NCI-H345 (cell line): ENCODE measurements around the gene PSD.

Experiments
- DNase-seq: peaks from one replicate; lab custom pipeline; 2025; lab: John Stamatoyannopoulos, UW

The PSD gene

DNA sequence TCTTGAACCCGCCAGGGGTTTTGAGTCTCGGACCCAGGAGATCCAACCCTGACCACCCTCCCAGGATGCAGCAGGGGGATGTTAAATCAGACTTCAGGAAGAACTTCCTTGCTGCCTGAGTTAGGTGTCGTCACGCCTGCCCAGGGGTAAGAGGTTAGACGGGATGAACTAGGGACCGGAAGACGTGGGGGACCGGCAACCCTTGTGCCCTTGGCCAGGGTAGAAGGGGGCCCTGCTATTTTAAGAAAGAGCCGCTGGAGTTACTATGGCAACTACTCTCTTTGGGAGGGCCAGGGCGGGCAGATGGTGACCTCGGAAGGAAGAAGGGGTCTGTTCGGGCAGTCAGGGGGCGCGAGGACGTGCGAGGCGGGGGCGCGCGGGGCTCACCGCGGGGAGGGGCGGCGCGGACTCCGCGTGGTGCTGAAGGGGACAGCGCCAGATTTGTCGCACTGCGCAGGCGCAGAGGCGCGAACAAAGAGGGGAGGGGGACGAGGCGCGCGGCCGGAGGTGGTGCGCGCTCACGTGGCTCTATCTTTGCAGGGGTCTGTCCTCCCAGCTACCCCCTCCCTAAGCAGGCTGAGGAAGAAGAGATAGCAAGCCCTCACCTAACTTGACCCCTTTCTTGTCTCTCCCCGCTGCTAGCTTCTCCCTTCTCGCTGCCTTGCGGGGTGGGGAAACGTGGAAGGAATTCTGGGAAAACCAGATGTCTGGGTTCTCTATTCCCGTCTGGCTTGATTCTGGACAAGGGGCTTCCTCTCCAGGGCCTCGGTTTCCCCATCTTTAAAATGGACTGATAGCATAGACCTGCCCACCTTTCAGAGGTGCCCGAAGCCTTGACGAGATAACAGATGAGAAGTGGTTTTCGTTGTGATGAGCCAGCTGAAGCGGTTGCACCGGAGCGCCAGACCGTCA lies 940 bp upstream of the PSD start:
- DNase-seq: peak; percentile 80

DNA sequence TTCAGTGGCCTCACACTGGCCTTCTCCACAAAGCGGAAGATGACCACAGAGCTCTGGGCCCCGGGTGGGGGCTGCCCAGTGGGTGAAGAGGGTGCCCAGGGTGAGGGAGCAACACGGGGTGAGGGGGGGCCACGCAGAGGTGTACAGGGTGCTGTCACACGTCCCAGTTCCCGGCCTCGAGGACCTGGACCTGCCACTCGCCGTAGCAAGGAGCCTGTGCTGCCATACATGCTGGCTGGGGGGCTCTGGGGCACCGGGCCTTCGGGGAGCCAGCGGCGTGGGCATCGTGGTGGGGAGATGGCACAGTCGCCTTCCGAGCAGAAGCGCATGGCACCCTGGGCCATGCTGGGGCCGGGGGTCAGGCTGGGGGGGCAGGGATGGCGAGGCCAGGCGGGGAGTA lies 1.9 kb downstream of the PSD start:
- no peak for DNase-seq

DNA sequence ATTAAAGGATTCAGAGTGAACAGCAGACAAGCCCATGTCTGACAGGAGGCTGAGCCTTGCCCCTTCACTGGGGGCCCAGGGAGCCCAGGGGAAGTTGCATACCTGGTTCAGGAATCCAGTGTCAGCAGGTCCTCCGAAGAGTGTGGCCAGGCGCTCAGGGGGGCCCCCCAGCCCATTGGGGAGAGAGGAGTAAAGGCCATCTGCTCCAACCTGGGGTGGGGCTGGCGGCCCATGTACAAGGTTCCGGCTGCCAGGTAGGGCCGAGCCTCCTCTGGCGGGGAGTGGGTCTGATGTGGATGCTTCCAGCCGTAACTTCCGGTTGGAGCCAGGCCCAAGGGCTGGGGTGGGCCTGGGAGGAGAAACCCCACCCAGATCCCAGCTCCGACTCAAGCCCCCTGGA lies 2.3 kb downstream of the PSD start:
- DNase-seq: no peak

DNA sequence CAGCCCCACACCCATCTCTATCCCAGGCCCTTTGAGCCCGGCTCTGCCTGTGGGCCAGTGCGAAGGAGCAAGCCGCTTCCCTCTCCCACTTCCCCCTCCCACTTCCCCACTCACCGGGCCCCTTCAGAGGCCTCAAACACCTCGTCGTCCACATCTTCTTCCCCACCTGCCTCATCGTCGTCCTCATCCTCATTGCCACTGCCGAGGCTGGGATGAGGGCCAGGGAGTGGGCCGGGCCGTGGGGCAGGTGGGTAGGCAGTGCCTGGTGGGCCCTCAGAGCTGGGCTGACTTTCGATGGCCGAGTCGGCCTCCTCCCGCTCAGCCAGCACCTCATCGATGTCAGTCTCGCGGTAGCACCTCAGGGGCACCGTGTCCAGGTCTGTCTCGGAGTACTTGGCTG lies 3.8 kb downstream of the PSD start:
- DNase-seq: no peak

DNA sequence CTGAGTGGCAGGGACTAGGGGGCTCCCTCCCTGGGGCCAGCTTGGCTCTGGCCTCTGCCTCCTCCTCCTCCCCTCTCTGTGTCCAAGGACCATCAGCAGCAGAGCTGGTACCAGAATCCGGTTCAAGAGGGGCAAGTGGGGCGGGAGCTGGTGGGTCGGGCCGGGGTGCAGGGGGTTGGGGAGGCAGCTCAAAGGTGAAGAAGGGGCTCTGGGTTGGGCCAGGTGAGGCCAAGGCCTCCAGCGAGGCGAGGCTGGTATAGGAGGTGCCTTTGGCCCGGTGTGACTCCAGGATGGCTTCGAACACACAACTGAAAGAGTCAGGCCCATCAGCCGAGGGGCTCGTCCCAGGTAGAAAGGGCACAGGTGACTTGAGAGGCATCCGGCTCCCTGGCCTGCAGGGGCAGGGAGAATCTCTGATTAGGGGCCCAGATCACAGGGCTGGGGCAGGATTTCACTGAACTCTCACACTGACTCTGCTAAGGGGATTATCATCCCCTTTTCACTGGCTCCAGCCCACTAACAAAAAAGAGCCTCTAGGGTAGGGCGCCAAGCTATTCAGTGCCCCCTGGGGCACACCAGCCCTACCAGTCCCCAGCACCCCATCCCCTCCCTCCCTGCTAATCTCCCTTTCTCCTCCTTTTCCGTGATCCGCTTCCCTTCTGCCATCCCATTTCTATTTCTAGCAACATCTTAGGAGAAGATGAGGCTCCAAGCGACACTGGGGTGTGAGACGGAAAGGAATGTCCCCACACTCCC lies 4.6 kb downstream of the PSD start:
- no peak for DNase-seq

DNA sequence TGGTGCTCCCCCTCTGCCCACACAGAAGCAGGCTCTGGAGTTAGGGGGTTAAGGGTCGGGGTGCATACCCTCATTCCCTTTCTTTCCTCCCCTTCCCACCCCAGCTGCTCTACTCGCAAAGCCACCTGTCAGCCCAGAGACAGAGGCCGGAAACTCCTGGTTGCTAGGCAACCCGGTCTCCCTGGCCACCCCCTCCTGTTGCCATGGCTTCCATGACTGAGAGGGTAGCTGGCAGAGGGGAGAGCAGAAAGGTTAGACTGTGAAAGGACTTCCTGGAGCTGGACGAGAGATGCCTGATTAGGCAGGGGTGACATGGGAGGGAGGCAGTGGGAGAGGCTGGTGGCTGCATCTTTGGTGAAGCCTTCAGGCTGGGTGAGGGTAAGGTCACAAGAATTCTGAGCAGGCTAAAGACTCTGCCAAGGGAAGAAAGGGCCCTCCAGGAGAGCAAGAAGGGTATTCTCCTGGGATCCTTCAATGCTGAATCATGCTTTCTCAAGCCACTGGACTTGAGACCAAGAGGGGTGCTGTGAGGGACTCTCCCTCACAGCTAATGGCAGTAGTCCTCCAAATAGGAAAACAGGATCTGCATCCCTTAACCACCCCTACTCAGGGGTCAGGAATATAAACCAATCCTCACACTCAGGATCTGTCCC lies 5.4 kb downstream of the PSD start:
- DNase-seq: peak; percentile 70

DNA sequence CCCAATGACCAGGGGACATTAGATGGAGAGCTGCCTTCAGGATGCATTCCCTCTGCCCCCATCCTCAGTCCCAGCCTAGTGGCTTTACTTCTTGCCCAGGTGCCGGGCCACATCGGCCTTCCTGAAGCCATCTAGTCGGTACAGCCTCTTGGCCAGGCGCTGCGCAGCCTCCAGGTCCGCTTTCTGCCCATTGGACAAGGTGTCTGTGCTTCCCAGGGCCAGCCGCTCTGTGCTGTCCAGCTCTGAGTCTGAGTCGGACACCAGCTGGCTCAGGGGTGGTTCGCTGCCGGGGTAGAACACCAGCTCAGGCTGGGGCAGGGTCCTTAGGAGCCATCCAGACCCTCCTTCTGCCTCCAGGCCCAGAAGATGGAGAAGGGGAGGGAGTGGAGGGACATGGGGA lies 6.3 kb downstream of the PSD start:
- DNase-seq: no peak

DNA sequence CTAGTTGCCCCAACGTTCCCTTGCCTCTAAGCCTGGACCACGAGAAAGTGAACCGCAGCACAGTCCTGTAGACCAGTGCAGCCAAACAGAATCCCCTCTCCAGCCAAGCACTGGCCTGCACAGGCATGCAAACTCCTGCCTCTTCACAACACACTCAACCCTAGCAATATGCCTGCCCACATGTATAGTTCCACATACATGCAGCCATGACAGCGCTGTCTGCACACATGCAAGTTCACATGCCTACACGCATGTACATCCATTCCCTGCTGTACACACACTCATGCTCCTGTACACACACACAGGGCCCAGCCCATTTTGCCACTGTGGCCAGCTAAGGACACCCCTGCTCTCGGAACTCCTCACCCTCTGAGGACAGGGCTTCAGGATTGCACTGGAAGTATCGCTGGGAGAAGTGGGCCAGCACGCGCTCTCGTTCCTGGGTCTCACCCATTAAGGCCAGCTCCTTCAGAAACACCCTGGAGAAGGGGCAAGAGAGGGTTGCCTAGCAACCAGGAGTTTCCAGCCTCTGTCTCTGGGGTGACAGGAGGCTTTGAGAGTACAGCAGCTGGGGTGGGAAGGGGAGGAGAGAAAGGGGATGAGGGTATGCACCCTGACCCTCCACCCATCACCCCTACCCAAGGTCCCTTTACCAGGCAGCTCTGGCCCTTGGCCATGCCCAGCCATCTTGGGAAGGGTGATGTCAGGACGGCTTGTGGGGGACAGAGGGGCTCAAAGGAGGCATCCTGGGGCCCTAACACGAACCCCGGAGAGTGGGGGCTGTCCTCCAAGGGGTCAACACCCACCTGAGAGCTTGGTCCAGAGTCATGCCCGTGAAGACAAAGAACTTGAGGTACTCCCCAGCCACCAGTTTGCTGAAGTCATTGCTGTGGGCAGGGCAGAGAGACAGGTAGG lies 7.0 kb downstream of the PSD start:
- no peak for DNase-seq

DNA sequence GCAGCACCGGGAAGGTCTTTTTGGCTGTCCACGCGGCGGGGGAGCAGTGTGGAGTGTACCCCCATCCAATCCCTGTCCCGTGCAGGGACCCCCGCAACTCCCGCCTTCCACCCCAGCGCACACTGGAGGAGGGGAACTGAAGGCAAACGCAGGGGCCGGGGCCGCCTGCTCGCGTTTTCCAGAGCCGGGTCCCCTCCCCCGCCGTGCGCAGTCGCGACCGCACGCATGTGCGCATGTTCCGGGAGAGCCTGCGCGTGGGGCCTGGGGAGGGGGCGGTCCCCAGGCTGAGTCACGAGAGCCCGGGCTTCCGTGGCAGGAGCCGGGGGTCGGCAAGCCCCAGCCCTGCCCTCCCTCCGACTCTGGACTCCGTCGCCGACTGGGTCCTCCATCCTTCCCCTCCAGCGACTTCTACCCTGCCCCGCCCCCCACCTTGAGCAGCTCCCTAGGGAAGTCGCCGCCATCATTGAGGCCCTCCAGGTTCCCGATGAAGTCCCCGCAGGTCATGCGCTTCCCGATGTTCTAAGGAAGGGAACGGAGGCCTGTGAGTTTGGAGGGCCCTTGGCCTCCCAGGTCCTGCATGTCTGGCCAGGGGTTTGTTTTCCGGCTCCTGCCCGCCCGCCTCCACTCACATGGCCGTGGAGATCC lies 8.0 kb downstream of the PSD start:
- no peak for DNase-seq

DNA sequence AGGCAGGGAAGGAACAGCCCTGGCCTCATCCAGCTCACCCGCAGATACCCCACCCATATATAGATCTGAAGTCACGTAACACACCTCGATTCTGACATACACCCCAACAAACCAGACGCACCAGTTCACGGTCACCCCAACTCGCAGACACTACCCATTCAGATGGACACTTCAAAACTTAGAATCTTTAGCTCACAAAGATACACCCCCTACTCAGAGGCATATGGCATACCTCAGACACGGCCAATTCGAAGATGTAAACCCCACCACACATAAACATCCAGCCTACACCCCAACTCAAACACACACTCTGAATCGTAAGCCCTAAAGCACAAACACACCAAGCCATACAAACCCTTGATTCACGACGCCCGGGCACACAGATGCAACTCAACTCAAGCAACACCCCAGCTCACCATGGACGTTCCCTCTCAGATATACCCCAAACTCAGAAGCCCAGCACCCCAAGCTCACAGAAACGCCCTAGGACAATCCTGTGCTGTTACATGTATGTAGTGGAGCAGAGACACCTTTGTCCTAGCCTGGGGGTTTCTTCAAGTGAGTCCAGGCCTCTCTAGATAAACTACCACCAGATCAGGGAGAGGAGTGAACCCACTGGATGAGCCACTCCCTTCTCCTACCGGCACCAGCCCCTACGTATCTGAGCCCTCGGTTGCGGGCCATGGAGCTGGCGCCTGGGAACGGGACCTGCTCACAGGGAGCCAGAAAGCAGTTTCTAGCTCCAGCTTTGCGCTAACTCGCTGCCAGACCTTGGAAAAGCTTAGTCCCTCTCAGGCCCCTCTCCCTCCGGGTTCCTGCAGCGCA lies 8.8 kb downstream of the PSD start:
- DNase-seq: no peak

DNA sequence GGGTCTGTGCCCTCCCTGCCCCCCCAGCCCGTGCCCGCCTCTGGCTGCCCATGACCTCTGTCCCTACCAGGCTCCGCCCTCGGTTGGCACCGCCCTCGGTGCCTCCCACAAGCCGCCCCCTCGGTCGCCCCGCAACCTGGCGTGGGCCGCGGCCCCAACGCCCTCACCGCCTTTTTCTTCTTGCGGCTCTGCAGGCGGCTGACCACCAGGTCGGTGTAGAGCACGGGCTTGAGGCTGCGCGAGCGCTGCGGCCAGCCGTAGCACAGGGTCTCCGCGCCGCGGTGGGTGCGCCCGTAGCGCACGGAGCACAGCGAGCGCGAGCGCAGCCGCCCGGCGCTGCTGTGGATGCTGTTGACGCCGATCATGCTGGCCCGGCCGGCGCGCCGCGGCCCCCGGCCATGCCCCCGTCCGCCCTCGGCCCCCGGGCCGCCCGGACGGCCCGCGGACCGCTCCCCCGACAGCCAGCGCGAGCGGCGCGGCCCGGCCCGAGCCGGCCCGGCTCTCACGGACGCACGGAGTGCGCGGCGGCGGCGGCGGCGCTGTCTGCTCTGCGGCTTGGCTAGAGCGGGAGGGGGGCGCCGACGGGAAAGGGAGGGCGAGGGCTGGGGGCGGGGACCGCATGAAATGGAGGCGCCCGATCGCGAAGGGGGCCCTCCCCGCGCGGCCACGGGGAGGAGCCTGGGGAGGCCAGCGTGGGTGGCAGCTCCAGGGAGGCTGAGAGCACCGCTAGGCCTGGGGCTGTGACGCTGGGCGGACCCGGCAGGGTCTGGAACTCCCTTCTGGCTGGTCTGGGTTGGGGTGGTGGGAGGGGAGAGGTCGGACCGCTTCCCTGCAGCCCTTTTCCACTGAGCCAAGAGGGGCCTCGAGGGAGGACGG lies 9.6 kb downstream of the PSD start:
- peak; percentile 45 for DNase-seq

DNA sequence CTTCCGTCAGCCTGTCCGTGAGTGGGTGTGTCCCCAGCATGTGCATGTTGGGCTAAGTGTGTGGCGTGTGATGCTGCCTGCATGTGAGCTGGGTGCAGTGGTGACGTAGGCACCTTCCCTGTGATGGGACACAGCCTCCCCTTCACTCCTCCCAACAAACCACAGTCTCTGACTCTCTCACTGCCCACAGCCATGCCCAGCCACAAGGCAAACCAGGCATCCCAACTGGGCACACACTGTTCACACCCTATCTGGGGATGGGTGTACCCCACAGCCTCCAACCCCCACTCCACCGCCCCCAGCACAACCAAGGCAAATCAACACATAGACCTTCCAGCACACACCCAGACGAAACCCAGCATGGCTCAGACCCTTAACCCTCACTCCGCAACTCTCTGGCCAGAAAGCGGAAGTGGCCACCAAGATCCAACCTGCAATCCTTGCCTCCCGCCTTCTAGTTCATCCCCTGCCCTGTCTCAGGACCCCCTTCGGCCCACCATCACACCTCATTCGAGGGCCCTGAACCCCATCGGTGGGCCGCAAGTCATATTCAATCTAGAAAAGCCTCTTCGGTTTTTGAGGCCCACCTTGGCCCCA lies 10.4 kb downstream of the PSD start:
- DNase-seq: no peak

DNA sequence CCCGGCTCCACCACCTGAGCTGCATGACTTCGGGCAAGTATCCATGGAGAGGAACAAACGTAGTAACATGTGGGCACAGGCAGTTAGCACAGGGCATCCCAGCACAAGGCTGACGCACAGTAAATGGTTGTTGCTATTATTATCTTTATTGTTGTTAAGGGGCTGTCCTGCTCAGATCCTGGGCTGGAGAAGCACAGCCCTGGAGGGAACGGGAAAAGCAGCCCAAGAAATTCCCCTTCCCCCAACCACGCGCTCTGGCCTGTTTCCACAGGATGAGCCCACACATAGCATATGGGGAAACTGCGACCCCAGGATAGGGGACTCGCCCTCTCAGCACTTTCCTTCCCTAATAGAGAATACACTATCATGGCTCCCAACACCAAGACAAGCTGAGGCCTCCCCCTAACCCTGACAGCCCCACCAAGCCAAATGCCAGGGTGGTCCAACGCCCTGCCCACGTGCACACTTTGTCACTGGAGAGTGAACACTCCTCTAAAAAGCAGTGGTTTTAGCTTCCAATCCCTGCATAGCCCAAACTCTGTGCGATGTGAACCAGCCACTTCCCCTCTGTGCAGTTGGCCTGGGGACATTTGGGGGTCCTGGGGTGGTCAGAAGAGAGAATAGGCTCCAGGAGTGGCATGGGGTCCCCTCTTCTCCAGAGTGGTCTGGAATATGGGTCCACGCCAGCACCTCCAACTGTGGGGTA lies 11.0 kb downstream of the PSD start:
- DNase-seq: no peak

DNA sequence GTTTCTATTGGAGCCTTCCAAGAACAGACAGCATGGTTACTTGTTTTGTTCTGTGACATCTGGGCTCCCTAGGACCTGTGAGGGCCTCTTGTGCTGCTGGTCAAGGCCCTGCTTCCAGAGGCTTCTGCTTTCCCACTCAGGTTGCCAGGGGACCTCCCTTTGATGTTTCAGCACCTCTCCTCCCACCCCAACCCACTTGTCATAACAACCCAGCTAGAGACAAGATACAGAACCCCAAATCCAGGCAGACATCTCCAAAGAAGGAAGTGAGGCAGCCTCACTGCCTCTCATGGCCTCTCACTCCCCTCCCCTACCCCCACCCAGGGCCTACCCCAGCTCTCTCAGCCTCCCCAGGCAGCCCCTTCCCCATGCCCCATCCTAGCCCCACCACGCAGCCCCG lies 11.8 kb downstream of the PSD start:
- no peak for DNase-seq

DNA sequence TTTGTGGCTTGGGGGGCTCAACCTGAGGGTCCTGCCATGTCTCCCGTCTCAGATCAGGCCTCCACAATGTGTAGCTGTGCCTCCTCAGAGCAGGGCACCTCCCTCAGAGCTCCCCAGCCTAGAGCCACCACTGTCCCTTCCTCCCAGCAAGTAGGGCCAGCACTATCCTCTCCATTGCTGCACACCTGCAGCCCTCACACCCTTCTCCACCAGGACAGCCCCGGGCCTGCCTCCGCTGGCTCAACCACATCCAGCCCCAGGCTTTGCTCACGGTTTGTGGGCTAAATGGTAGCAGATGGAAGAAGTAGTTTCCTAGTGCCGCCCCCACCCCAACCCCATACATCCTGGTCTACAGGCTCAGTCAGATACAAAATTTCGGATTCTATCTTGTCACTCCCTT lies 13.0 kb downstream of the PSD start:
- no peak for DNase-seq

DNA sequence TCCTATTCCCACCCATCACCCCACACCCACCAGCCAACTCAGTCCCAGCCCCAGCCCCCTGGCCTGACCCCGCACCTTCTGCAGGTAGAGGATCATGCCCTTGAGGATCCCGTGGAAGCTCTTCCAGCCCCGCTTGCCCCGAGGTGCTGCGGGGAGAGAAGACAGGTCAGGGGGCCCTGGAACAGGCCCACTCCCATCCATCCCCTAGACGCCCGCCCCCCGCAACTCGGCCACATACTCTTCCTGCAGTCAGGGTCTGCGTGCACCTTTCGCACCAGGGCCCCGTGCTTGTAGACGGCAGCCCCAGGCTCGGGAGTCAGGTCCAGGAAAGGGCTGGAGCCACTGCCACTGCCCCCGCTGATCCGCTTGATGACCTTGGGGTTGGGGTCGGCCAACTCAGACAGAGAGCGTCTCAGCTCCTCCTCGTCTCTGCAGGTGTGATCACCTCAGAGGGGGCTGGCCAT lies 13.4 kb downstream of the PSD start:
- DNase-seq: no peak

DNA sequence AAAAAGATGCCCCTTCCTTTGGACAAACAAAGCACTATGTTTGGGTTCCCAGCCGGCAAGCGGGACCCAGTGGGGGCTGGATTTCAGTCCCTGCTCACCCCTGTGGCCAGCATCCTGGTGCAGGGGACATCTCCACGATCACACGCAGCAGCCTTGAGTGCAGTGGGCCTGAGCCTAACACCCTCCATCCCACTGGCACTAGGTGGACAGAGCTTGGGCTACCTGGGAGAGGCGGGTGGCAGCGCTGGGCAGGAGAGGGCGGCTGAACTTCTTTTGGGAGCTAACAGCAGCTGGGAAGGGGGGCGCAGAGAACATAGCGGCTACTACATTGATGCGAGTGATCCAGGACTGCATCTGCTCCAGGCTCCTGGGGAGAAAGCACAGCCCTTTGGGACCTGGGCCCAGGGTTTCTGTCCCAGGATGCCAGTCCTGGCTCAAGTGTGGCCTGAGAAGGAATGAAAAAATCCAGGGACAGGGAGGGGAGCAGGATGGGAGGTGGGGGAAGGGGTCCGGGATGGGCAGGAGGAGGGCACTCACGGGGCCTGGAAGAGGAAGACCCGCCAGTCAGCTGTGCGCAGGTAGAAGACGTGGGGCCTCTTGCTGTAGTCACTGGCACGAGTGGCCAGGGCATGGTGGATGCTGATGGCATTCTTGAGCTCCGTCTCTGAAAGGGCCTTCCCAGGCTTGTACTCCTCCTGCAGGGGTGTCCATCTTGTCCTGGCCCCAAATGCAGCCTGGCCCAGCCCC lies 14.1 kb downstream of the PSD start:
- DNase-seq: no peak

DNA sequence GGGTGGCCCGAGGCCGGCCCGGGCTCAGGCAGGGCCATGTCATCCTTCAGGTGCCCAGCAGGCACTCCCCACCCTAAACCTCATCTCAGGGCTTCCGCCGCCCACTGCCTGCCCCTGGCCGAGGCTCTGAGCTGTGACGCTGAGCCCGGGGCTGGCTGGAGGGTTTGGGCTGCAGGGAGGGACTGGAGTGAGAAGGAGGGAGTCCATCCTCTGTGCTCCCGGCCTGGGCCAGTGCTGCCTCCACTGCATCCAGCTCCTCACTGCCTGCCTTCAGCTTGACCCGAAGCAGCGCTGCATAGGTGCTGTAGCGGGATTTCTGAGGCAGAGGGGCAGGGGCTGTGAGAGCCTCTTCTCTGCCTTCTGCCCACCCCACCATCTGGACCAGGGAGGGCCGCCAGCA lies 15.5 kb downstream of the PSD start:
- DNase-seq: no peak
